CD4-positive, alpha-beta T cell (primary cell): ENCODE results near the gene ELK4. TPM values are rescaled to one million over a fixed set of nuclear protein-coding genes. Genes with fewer than 3 reads are reported as not detected.

ENCODE experiments used
- ATAC-seq: fragments of 200-7000 bp; cut with Tn5 transposase; one replicate; pipeline ENCODE4 v1.10.0; 2022; ENCODE audit warnings: mild to moderate bottlenecking; ENCODE audit not compliant: poor library complexity
- CTCF ChIA-PET: fragments of 350-600 bp; sonication (Branson Sonifier 250); formaldehyde crosslinking; loops from one replicate; lab custom pipeline; 2021; ENCODE audit warnings: antibody characterized with exemption, inconsistent platforms; lab: Charles Lee
- POLR2A ChIA-PET: fragments of 350-600 bp; sonication (Branson Sonifier 250); formaldehyde crosslinking; loops from one replicate; lab custom pipeline; 2021; ENCODE audit warnings: antibody characterized with exemption, inconsistent platforms; lab: Charles Lee
- DNase-seq, 14 experiments: peaks; one replicate each; pipeline ENCODE4 v3.0.0-alpha.2; 2013 to 2020; ENCODE audit warnings: mixed read lengths in 2 of 14
- H3K27ac ChIP-seq, 2 donors: one replicate each; pipeline versions ENCODE4 v1.5.1 to v1.7.0; 2013; ENCODE audit warnings: low read length in 2 of 2, low read depth in 1 of 2, mild to moderate bottlenecking in 1 of 2
- H3K27me3 ChIP-seq, 2 experiments: 1 replicate in 1 of 2; 2 replicates in 1 of 2; pipeline versions ENCODE4 v1.6.1 to v1.7.0; 2013; ENCODE audit warnings: low read length in 2 of 2, control low read depth in 1 of 2, mild to moderate bottlenecking in 1 of 2, moderate library complexity in 1 of 2; ENCODE audit not compliant: insufficient read depth in 2 of 2, control insufficient read depth in 1 of 2
- H3K36me3 ChIP-seq: one replicate; pipeline ENCODE4 v1.6.1; 2013; ENCODE audit warnings: low read length, control low read depth; ENCODE audit not compliant: insufficient read depth
- H3K4me1 ChIP-seq: one replicate; pipeline ENCODE4 v1.6.1; 2013; ENCODE audit warnings: low read length, control low read depth; ENCODE audit not compliant: insufficient read depth
- H3K4me3 ChIP-seq: one replicate; pipeline ENCODE4 v1.5.1; 2013; ENCODE audit warnings: mild to moderate bottlenecking, low read length, moderate library complexity
- H3K9me3 ChIP-seq, 2 experiments: 1 replicate in 1 of 2; 2 replicates in 1 of 2; pipeline versions ENCODE4 v1.6.1 to v1.7.0; 2013; ENCODE audit warnings: low read length in 2 of 2, mild to moderate bottlenecking in 2 of 2, control low read depth in 1 of 2, moderate library complexity in 1 of 2; ENCODE audit not compliant: control insufficient read depth in 1 of 2, insufficient read depth in 1 of 2
- H3K27ac Mint-ChIP-seq: one replicate; pipeline ENCODE4 v1.8.0; 2020; ENCODE audit warnings: mixed read lengths
- H3K27me3 Mint-ChIP-seq: one replicate; pipeline ENCODE4 v1.8.0; 2021; ENCODE audit warnings: mixed read lengths
- H3K36me3 Mint-ChIP-seq: one replicate; pipeline ENCODE4 v1.8.0; 2021; ENCODE audit warnings: low read depth, mixed read lengths
- H3K4me1 Mint-ChIP-seq: one replicate; pipeline ENCODE4 v1.8.0; 2021; ENCODE audit warnings: low read depth, mixed read lengths
- H3K4me3 Mint-ChIP-seq: one replicate; pipeline ENCODE4 v1.8.0; 2020; ENCODE audit warnings: mild to moderate bottlenecking, mixed read lengths
- H3K9me3 Mint-ChIP-seq: one replicate; pipeline ENCODE4 v1.8.0; 2020; ENCODE audit warnings: mixed read lengths
- CTCF ChIP-seq: fragments of 200-600 bp; IDR thresholded peaks from one replicate; pipeline ENCODE4 v1.8.0; 2022; ENCODE audit warnings: antibody characterized with exemption, mild to moderate bottlenecking
- intact Hi-C, 2 experiments: fragments of 100-400 bp; cut with DNase I in 1 of 2; cut with micrococcal nuclease in 1 of 2; formaldehyde crosslinking; loops; one replicate each; pipeline versions ENCODE4 v1.15.1 to v1.9.0; 2023 to 2025; cut with DNase I, micrococcal nuclease
- total RNA-seq, 174 experiments: library from RNA in 2 of 174; stranded (reverse) in 2 of 174; gene quantifications; one replicate each; pipeline ENCODE4 v1.2.3 and lab custom pipeline; 2021 to 2026

The ELK4 gene
- total RNA-seq, 2 experiments from 2014 or later: 145 to 154 TPM

DNA sequence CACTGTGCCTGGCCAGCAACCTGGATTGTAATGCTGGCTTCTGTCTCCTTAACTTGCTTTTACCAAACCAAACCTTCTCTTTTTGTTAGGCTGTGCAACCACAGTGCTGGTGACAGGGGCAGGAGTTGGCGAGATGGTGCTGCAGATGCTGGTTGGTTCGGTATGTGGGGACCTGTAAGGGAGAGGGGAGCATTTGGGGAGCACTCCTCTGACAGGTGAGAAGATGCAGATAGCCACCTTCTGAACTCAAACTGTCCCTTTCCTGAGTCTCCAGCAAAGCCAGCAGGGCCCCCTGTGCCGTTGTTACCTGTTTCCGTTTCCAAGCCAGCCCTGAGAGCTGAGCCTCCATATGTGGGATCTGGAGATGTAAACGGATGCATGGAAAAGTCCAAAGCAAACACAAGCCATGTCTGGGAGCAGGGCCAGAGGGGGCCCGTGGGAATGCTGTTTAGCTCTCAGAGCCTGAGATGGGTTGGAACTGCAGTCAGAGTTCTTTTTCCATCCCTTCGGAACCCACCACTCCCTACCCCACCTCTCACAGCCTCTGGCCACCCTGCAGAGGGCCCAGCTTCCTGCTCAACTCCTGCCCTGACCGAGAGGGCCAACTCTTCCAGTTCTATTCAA is 34.0 kb downstream of the ELK4 start:
- no peaks in the 10 kb centered on the region for H3K27me3 ChIP-seq
- no peaks in the 10 kb centered on the region for H3K9me3 ChIP-seq
- peak in 1 of 14 experiments; percentile 1 for DNase-seq
- H3K36me3 ChIP-seq: peaks cover 31% of the 10 kb centered on the region
- TF ChIP-seq CTCF: no peak
- no peak overlapping the region for H3K27ac ChIP-seq
- peak overlapping the region; percentile 56 for H3K27ac Mint-ChIP-seq
- ChIA-PET POLR2A (interaction anchor here (1.6 kb wide), 1 partner anchor 33 kb away, joined by 6 read pairs; no protein-coding TSS in a partner anchor), CTCF (interaction anchor here (0.5 to 2.0 kb wide), 2 partner anchors 34 to 60 kb away, joined by 3 to 6 read pairs; partner anchors contain the start of gene ELK4)
- intact Hi-C loops: loop anchor here in 1 of 2 experiments (10.0 kb wide), 1 partner anchor 377 kb away; no protein-coding TSS in a partner anchor
- H3K4me3 Mint-ChIP-seq: no peak overlapping the region
- no peak overlapping the region for H3K4me3 ChIP-seq
- H3K27me3 Mint-ChIP-seq: no peaks in the 10 kb centered on the region
- H3K4me1 Mint-ChIP-seq: peaks cover 34% of the 10 kb centered on the region
- no peak for ATAC-seq
- no peaks in the 10 kb centered on the region for H3K9me3 Mint-ChIP-seq
- H3K36me3 Mint-ChIP-seq: peaks cover 52% of the 10 kb centered on the region
- H3K4me1 ChIP-seq: peaks cover 11% of the 10 kb centered on the region

GRCh38 chr1:205596876-205597275 is 34.9 kb downstream of the ELK4 start:
- intact Hi-C loops: loop anchor here in 1 of 2 experiments (10.0 kb wide), 1 partner anchor 378 kb away; no protein-coding TSS in a partner anchor

GRCh38 chr1:205595861-205596260 is 36.0 kb downstream of the ELK4 start:
- Histone ChIP-seq H3K36me3 (peaks cover 24% of the 10 kb centered on the region), H3K4me3 (no peak overlapping the region), H3K27ac (peak overlapping the region in 1 of 2 donors; percentile 32), H3K27me3 (no peaks in the 10 kb centered on the region), H3K4me1 (peaks cover 25% of the 10 kb centered on the region), H3K9me3 (no peaks in the 10 kb centered on the region)
- Mint-ChIP-seq H3K27me3 (no peaks in the 10 kb centered on the region), H3K27ac (peak overlapping the region; percentile 99), H3K4me3 (no peak overlapping the region), H3K9me3 (no peaks in the 10 kb centered on the region), H3K36me3 (peaks cover 46% of the 10 kb centered on the region), H3K4me1 (peaks cover 51% of the 10 kb centered on the region)
- ChIA-PET POLR2A (interaction anchor here (0.9 to 8.5 kb wide), 2 partner anchors 35 to 62 kb away, joined by 3 to 360 read pairs; partner anchors contain the start of gene ELK4), CTCF (interaction anchor here (8.8 kb wide), 1 partner anchor 61 kb away, joined by 175 read pairs; no protein-coding TSS in a partner anchor)
- TF ChIP-seq CTCF: no peak
- peak in 1 of 14 experiments; percentile 0 for DNase-seq
- ATAC-seq: no peak
- intact Hi-C loops: loop anchor here in 1 of 2 experiments (10.0 kb wide), 1 partner anchor 379 kb away; no protein-coding TSS in a partner anchor

More at GRCh38 chr1:205596876-205597275, 34.9 kb downstream of the ELK4 start:
- no peak overlapping the region for H3K4me3 ChIP-seq
- no peak for TF ChIP-seq CTCF
- H3K9me3 ChIP-seq: no peaks in the 10 kb centered on the region
- no peaks in the 10 kb centered on the region for H3K27me3 ChIP-seq
- Mint-ChIP-seq H3K4me3 (no peak overlapping the region), H3K36me3 (peaks cover 47% of the 10 kb centered on the region), H3K27ac (peak overlapping the region; percentile 99), H3K4me1 (peaks cover 43% of the 10 kb centered on the region), H3K9me3 (no peaks in the 10 kb centered on the region), H3K27me3 (no peaks in the 10 kb centered on the region)
- peaks cover 19% of the 10 kb centered on the region for H3K4me1 ChIP-seq
- ChIA-PET CTCF (interaction anchor here (8.8 kb wide), 1 partner anchor 60 kb away, joined by 175 read pairs; no protein-coding TSS in a partner anchor), POLR2A (interaction anchor here (8.5 kb wide), 1 partner anchor 34 kb away, joined by 360 read pairs; the partner anchor contains the start of gene ELK4)
- no peak for ATAC-seq
- peaks cover 28% of the 10 kb centered on the region for H3K36me3 ChIP-seq
- DNase-seq: peak in 1 of 14 experiments; percentile 5
- H3K27ac ChIP-seq: no peak overlapping the region
